Placental epithelial cell (primary cell): ENCODE results near the gene TTC24. TPM values are rescaled to one million over a fixed set of nuclear protein-coding genes. Genes with fewer than 3 reads are reported as not detected.

ENCODE experiments used
- total RNA-seq: library from RNA; depleted of rRNA; stranded (reverse); fragments of >200 nt; gene quantifications from 2 replicates; pipeline ENCODE4 v1.2.3, GENCODE V29; 2012

TTC24 gene
- not detected in 2 replicates for total RNA-seq

GRCh38 chr1:156579472-156579871, at the start of gene TTC24:
Gene TTC24 (plus strand): TSS chr1:156579723. CDS start chr1:156581365, 1,642 bp downstream.

GRCh38 chr1:156571919-156572662, 7.4 kb upstream of the TTC24 start, which contains the start of gene IQGAP3:
Gene IQGAP3 (minus strand): TSS chr1:156572565. CDS start chr1:156572529, 36 bp downstream.

GRCh38 chr1:156591432-156592157, 12.1 kb downstream of the TTC24 start, which contains the start of gene NAXE:
Gene NAXE (plus strand): TSS chr1:156591776. CDS start chr1:156591805, 29 bp downstream.

GRCh38 chr1:156601122-156601830, 21.8 kb downstream of the TTC24 start, which contains the start of gene GPATCH4:
Gene GPATCH4 (minus strand): TSS chr1:156601479.

GRCh38 chr1:156618853-156619581, 39.5 kb downstream of the TTC24 start, which contains the start of gene HAPLN2:
Gene HAPLN2 (plus strand): TSS chr1:156619415. CDS start chr1:156623491, 4,076 bp downstream.

Other genes with a start within 250 kb of the TTC24 start
- 247 and 271 TPM in 2 replicates for gene CCT3, start 241.4 kb upstream of the TTC24 start, total RNA-seq
- gene TSACC, start 241.2 kb upstream of the TTC24 start, total RNA-seq = not detected in 2 replicates
- 0.39 TPM in 1 of 2 replicates, not detected in the other for gene RHBG, start 210.5 kb upstream of the TTC24 start, total RNA-seq
- gene MEF2D, start 78.9 kb upstream of the TTC24 start, total RNA-seq = 15.3 and 20.8 TPM in 2 replicates
- 4.3 and 18.7 TPM in 2 replicates for gene IQGAP3, start 7.2 kb upstream of the TTC24 start, total RNA-seq
- gene NAXE, start 12.1 kb downstream of the TTC24 start, total RNA-seq = 35.7 and 82.3 TPM in 2 replicates
- 5.9 and 18.8 TPM in 2 replicates for gene GPATCH4, start 21.8 kb downstream of the TTC24 start, total RNA-seq
- not detected in 2 replicates for gene HAPLN2, start 39.7 kb downstream of the TTC24 start, total RNA-seq
- gene BCAN, start 62.4 kb downstream of the TTC24 start, total RNA-seq = under 0.01 TPM in 1 of 2 replicates, not detected in the other
- 0.65 and 2.7 TPM in 2 replicates for gene NES, start 97.7 kb downstream of the TTC24 start, total RNA-seq
- gene CRABP2, start 125.9 kb downstream of the TTC24 start, total RNA-seq = 129 and 609 TPM in 2 replicates
- gene METTL25B, start 148.7 kb downstream of the TTC24 start, total RNA-seq = 14.5 and 20.4 TPM in 2 replicates
- gene ISG20L2, start 149.0 kb downstream of the TTC24 start, total RNA-seq = 31.1 and 34.2 TPM in 2 replicates
- 11.8 and 26.8 TPM in 2 replicates for gene MRPL24, start 161.4 kb downstream of the TTC24 start, total RNA-seq
- gene HDGF, start 172.0 kb downstream of the TTC24 start, total RNA-seq = 148 and 194 TPM in 2 replicates
- gene PRCC, start 187.8 kb downstream of the TTC24 start, total RNA-seq = 21.2 and 34.5 TPM in 2 replicates
- gene SH2D2A, start 237.1 kb downstream of the TTC24 start, total RNA-seq = 1.2 TPM in 1 of 2 replicates, not detected in the other